K562 (cell line): Measurements from ENCODE around the gene SYT13. TPM values are rescaled to one million over a fixed set of nuclear protein-coding genes. Genes with fewer than 3 reads are reported as not detected.

ENCODE experiments used
- ATAC-seq: fragments of 200-7000 bp; cut with Tn5 transposase; 3 replicates; pipeline ENCODE4 v1.9.1; 2020; ENCODE audit warnings: moderate library complexity
- BruUV-seq: library from RNA; stranded (reverse); fragments of 400-500 nt; replicated peaks from 2 replicates; lab custom pipeline; 2021; lab: Mats Ljungman, UMichigan
- CTCF ChIA-PET: fragments of 300-600 bp; formaldehyde crosslinking; extraction: SDS; loops from one replicate; lab custom pipeline; 2021; ENCODE audit warnings: low intra/inter-chr PET ratio; lab: Yijun Ruan, JAX
- POLR2A ChIA-PET: fragments of 300-600, 350-650 bp; sonication (Branson Sonifier 250); formaldehyde crosslinking; extraction: SDS; loops from one replicate; lab custom pipeline; 2021; ENCODE audit warnings: antibody characterized with exemption, inconsistent platforms; lab: Yijun Ruan, JAX
- DNase-seq, 4 experiments: peaks; one replicate each; pipeline versions ENCODE4 v3.0.0 to v3.0.0-alpha.2; 2011 to 2018; ENCODE audit warnings: low spot score in 3 of 4, mixed read lengths in 3 of 4; ENCODE audit errors: extremely low read depth in 1 of 4
- FAIRE-seq: peaks from 2 replicates; lab custom pipeline; 2011; peaks lifted over from hg19 to GRCh38; lab: Jason Lieb, UNC
- H2AFZ ChIP-seq: 2 replicates; pipeline ENCODE4 v1.6.0; 2011; ENCODE audit warnings: low read depth, low read length, control low read depth, inconsistent platforms
- H3K27ac ChIP-seq: fragments of 200-600 bp; 3 replicates; pipeline ENCODE4 v1.8.0; 2011; ENCODE audit warnings: low read depth, mild to moderate bottlenecking, control low read depth, inconsistent platforms, low read length, moderate library complexity, mixed read lengths; ENCODE audit errors: extremely low read depth
- H3K27me3 ChIP-seq, 2 experiments: fragments of 300-600 bp in 1 of 2; 2 replicates in 1 of 2; 3 replicates in 1 of 2; pipeline versions ENCODE4 v1.6.0 to v1.8.0; 2011; ENCODE audit warnings: inconsistent platforms in 2 of 2, low read length in 2 of 2, mild to moderate bottlenecking in 1 of 2, mixed read lengths in 1 of 2, moderate library complexity in 1 of 2; ENCODE audit not compliant: control insufficient read depth in 2 of 2, insufficient read depth in 2 of 2
- H3K36me3 ChIP-seq: fragments of 300-600 bp; 3 replicates; pipeline ENCODE4 v1.8.0; 2011; ENCODE audit warnings: mild to moderate bottlenecking, low read length, inconsistent platforms; ENCODE audit not compliant: control insufficient read depth, insufficient read depth
- H3K4me1 ChIP-seq, 2 experiments: fragments of 200-600 bp in 1 of 2; replicated peaks in 1 of 2; 2 replicates in 1 of 2; 3 replicates in 1 of 2; pipeline versions ENCODE4 v1.5.1 to v1.8.0; 2011; ENCODE audit warnings: inconsistent platforms in 2 of 2, low read length in 2 of 2, mild to moderate bottlenecking in 1 of 2, mixed read lengths in 1 of 2, moderate library complexity in 1 of 2; ENCODE audit not compliant: control insufficient read depth in 2 of 2, insufficient read depth in 2 of 2
- H3K4me2 ChIP-seq: 2 replicates; pipeline ENCODE4 v1.6.1; 2011; ENCODE audit warnings: low read length, control low read depth, inconsistent platforms, mixed read lengths; ENCODE audit not compliant: insufficient read depth
- H3K4me3 ChIP-seq: fragments of 200-600 bp; sonication (generic), shearing (Covaris generic); 2 replicates; pipeline ENCODE4 v1.5.1; 2016; ENCODE audit warnings: control low read depth, inconsistent platforms
- H3K79me2 ChIP-seq: fragments of 200-600 bp; 3 replicates; pipeline ENCODE4 v1.8.0; 2011; ENCODE audit warnings: low read length, inconsistent platforms; ENCODE audit not compliant: control insufficient read depth, insufficient read depth
- H3K9ac ChIP-seq, 2 experiments: 2 replicates each; pipeline versions ENCODE4 v1.6.0 to v1.6.1; 2011; ENCODE audit warnings: low read depth in 2 of 2, low read length in 2 of 2, control low read depth in 1 of 2, inconsistent platforms in 1 of 2, mild to moderate bottlenecking in 1 of 2, mixed read lengths in 1 of 2; ENCODE audit not compliant: insufficient read depth in 1 of 2
- H3K9me1 ChIP-seq: one replicate; pipeline ENCODE4 v1.6.0; 2011; ENCODE audit warnings: inconsistent platforms, mild to moderate bottlenecking, low read length, moderate library complexity; ENCODE audit not compliant: control insufficient read depth, insufficient read depth
- H3K9me3 ChIP-seq: replicated peaks from 2 replicates; pipeline ENCODE4 v1.5.1; 2011; ENCODE audit warnings: low read depth, low read length, inconsistent platforms; ENCODE audit not compliant: control insufficient read depth, insufficient read depth
- H4K20me1 ChIP-seq: replicated peaks from 2 replicates; pipeline ENCODE4 v1.6.1; 2011; ENCODE audit warnings: low read length, inconsistent platforms, mixed read lengths; ENCODE audit not compliant: control insufficient read depth, insufficient read depth
- AFF1 ChIP-seq, 2 experiments: fragments of 450-650 bp; IDR thresholded peaks; 2 replicates each; pipeline ENCODE4 v1.6.1; 2018; ENCODE audit warnings: mild to moderate bottlenecking in 2 of 2, low read depth in 1 of 2; ENCODE audit not compliant: partially characterized antibody in 2 of 2
- whole genome bisulfite sequencing: fragments of 100-300 bp; shearing (Covaris generic); methylation state at CpG from one replicate; pipeline ENCODE4 v1.1.6; 2016; ENCODE audit warnings: low coverage, mixed read lengths; ENCODE audit not compliant: insufficient coverage; ENCODE audit errors: missing lambda C conversion rate; 5-methylcytosine and 5-hydroxymethylcytosine counted together
- in situ Hi-C: fragments of 300-500 bp; cut with MboI; formaldehyde crosslinking; loops from 4 replicates; pipeline ENCODE4 v1.15.0; 2018; ENCODE audit warnings: inconsistent platforms, mixed read lengths
- intact Hi-C: fragments of 100-400 bp; cut with micrococcal nuclease; formaldehyde crosslinking; loops from 2 replicates; pipeline ENCODE4 v1.14.2; 2022
- polyA plus RNA-seq, 8 experiments: library from polyadenylated mRNA; depleted of rRNA in 4 of 8; stranded (reverse) in 5 of 8; unstranded in 3 of 8; fragments of >200 nt; fragmentation: Nextera tagmentation in 2 of 8; fragmentation: Illumina TruSeq in 1 of 8; extraction: Ambion mirVana in 2 of 8; extraction: Trizol in 1 of 8; gene quantifications; 2 replicates each; pipeline versions ENCODE4 v1.2.1 to v1.2.3, GENCODE V29; 2011 to 2014; ENCODE audit warnings: inconsistent platforms in 1 of 8, missing spikeins in 1 of 8
- total RNA-seq, 7 experiments: library from RNA; depleted of rRNA in 6 of 7; stranded (reverse); fragments of >200 nt in 6 of 7; fragmentation: Illumina TruSeq in 2 of 7; extraction: Trizol in 2 of 7; gene quantifications; 2 replicates each; pipeline versions ENCODE4 v1.2.1 to v1.2.3, GENCODE V29; 2011 to 2021; ENCODE audit warnings: low replicate concordance in 1 of 7

The SYT13 gene
- total and polyA plus RNA-seq, 9 of the 15 experiments (the other 6 are each of a cell fraction or from before 2014, with no cell fraction given): under 0.01 to 0.13 (median 0.08) TPM; not detected in 2

GRCh38 chr11:45321669-45322068 lies 35.5 kb upstream of the SYT13 start:
- 1% methylated on average over 7 of the region's 7 CpGs for WGBS
- ATAC-seq: no peak
- CTCF ChIA-PET: no interaction called here
- Histone ChIP-seq H3K9me3 (no peaks in the 10 kb centered on the region), H3K27ac (no peak overlapping the region), H3K4me3 (no peak overlapping the region), H3K4me2 (no peak overlapping the region), H3K79me2 (no peaks in the 10 kb centered on the region), H3K27me3 (no peaks in the 10 kb centered on the region; a peak in 2 of 5 replicates), H3K36me3 (no peaks in the 10 kb centered on the region), H3K4me1 (no peaks in the 10 kb centered on the region), H3K9me1 (no peaks in the 10 kb centered on the region), H3K9ac (no peak overlapping the region), H4K20me1 (no peaks in the 10 kb centered on the region), H2AFZ (no peak overlapping the region)
- intact Hi-C loops: no loop called here
- no peak for TF ChIP-seq AFF1 (IDR thresholded peaks at IDR 0.05; ENCODE audit: low read depth in 1 of 2, partially characterized antibody in 2 of 2)
- DNase-seq: no peak
- no TSS peak for BruUV-seq
- in situ Hi-C loops: no loop called here
- FAIRE-seq: no peak
- POLR2A ChIA-PET: no interaction called here
